Mucosa of rectum (tissue), 2 donors: Measurements from ENCODE around the gene ART4.

Experiments used
- H3K27ac ChIP-seq, 2 donors: one replicate each; pipeline ENCODE4 v1.7.0; 2013; ENCODE audit warnings: inconsistent platforms in 2 of 2, low read depth in 2 of 2, low read length in 2 of 2
- H3K27me3 ChIP-seq, 2 donors: one replicate each; pipeline ENCODE4 v1.7.0; 2013; ENCODE audit warnings: low read length in 2 of 2; ENCODE audit not compliant: control insufficient read depth in 2 of 2, insufficient read depth in 2 of 2
- H3K36me3 ChIP-seq, 2 donors: one replicate each; pipeline ENCODE4 v1.7.0; 2013; ENCODE audit warnings: low read length in 2 of 2; ENCODE audit not compliant: control insufficient read depth in 2 of 2, insufficient read depth in 2 of 2
- H3K4me1 ChIP-seq, 2 donors: one replicate each; pipeline ENCODE4 v1.7.0; 2013; ENCODE audit warnings: low read length in 2 of 2, mild to moderate bottlenecking in 1 of 2; ENCODE audit not compliant: control insufficient read depth in 2 of 2, insufficient read depth in 2 of 2
- H3K4me3 ChIP-seq, 2 donors: one replicate each; pipeline ENCODE4 v1.7.0; 2013; ENCODE audit warnings: low read length in 2 of 2
- H3K9ac ChIP-seq, 2 donors: one replicate each; pipeline ENCODE4 v1.7.0; 2013; ENCODE audit warnings: low read length in 2 of 2, low read depth in 1 of 2, mild to moderate bottlenecking in 1 of 2
- H3K9me3 ChIP-seq, 2 donors: one replicate each; pipeline ENCODE4 v1.7.0; 2013; ENCODE audit warnings: low read length in 2 of 2; ENCODE audit not compliant: control insufficient read depth in 2 of 2
- donor health status: healthy.
- donor health status: Normal muscosa, but diverticular disease.

Gene ART4

GRCh38 chr12:14843425-14843887, at the start of gene ART4:
ART4 (minus strand) TSS chr12:14843526; CDS start chr12:14843113, 413 bp downstream.
- Histone ChIP-seq H3K36me3 (no peaks in the 10 kb centered on the region), H3K9ac (no peak within 1 kb of the TSS), H3K27me3 (no peaks in the 10 kb centered on the region), H3K9me3 (no peaks in the 10 kb centered on the region), H3K4me1 (peaks cover 0 to 18% of the 10 kb centered on the region in 2 donors), H3K27ac (no peak within 1 kb of the TSS), H3K4me3 (no peak within 1 kb of the TSS)

- Histone ChIP-seq H3K9me3 (no peaks in the 10 kb centered on the region), H3K27me3 (no peaks in the 10 kb centered on the region), H3K4me3 (no peak overlapping the region), H3K4me1 (no peaks in the 10 kb centered on the region), H3K9ac (no peak overlapping the region), H3K36me3 (no peaks in the 10 kb centered on the region), H3K27ac (peak overlapping the region; percentile 2 to 61)
Measured at GRCh38 chr12:14892726-14893505, 49.6 kb upstream of the ART4 start.

- Histone ChIP-seq H3K36me3 (no peaks in the 10 kb centered on the region), H3K4me1 (peaks cover 0 to 3% of the 10 kb centered on the region in 2 donors), H3K27me3 (no peaks in the 10 kb centered on the region), H3K9me3 (no peaks in the 10 kb centered on the region), H3K4me3 (no peak overlapping the region), H3K27ac (no peak overlapping the region), H3K9ac (no peak overlapping the region)
Measured at GRCh38 chr12:14890701-14891100, 47.4 kb upstream of the ART4 start.

- peak overlapping the region in 1 of 2 donors; percentile 54 for H3K4me3 ChIP-seq
- H3K9ac ChIP-seq, result no peak overlapping the region
Measured at GRCh38 chr12:14886271-14886670, 42.9 kb upstream of the ART4 start.

GRCh38 chr12:14885718-14886221, 42.4 kb upstream of the ART4 start, which contains the start of gene MGP:
MGP (minus strand) TSS chr12:14885854; CDS start chr12:14885791, 63 bp downstream.
- H3K27ac ChIP-seq, result peak within 1 kb of the TSS; percentile 39 to 69
- H3K9ac ChIP-seq, result peak within 1 kb of the TSS in 1 of 2 donors; percentile 54
- peak within 1 kb of the TSS; percentile 35 to 55 for H3K4me3 ChIP-seq
- H3K27me3 ChIP-seq, result no peaks in the 10 kb centered on the region
- no peaks in the 10 kb centered on the region for H3K36me3 ChIP-seq
- no peaks in the 10 kb centered on the region for H3K9me3 ChIP-seq
- H3K4me1 ChIP-seq, result peaks cover 3 to 5% of the 10 kb centered on the region in 2 donors

More at GRCh38 chr12:14886271-14886670, 42.9 kb upstream of the ART4 start:
- Histone ChIP-seq H3K9me3 (no peaks in the 10 kb centered on the region), H3K27me3 (no peaks in the 10 kb centered on the region), H3K27ac (no peak overlapping the region), H3K4me1 (peaks cover 3 to 5% of the 10 kb centered on the region in 2 donors), H3K36me3 (no peaks in the 10 kb centered on the region)

- Histone ChIP-seq H3K4me1 (peaks cover 3 to 5% of the 10 kb centered on the region in 2 donors), H3K27ac (peak overlapping the region; percentile 29 to 69), H3K27me3 (no peaks in the 10 kb centered on the region), H3K9ac (peak overlapping the region in 1 of 2 donors; percentile 54), H3K9me3 (no peaks in the 10 kb centered on the region), H3K36me3 (no peaks in the 10 kb centered on the region), H3K4me3 (peak overlapping the region; percentile 35 to 55)
Measured at GRCh38 chr12:14884458-14884878, 41.1 kb upstream of the ART4 start.

GRCh38 chr12:14883686-14884085, 40.4 kb upstream of the ART4 start:
- peak overlapping the region in 1 of 2 donors; percentile 16 for H3K4me3 ChIP-seq
- H3K9me3 ChIP-seq, result no peaks in the 10 kb centered on the region
- H3K36me3 ChIP-seq, result no peaks in the 10 kb centered on the region
- H3K27me3 ChIP-seq, result no peaks in the 10 kb centered on the region
- peaks cover 3 to 5% of the 10 kb centered on the region in 2 donors for H3K4me1 ChIP-seq
- no peak overlapping the region for H3K9ac ChIP-seq
- no peak overlapping the region for H3K27ac ChIP-seq

GRCh38 chr12:14880890-14881453, 37.6 kb upstream of the ART4 start:
- Histone ChIP-seq H3K9ac (no peak overlapping the region), H3K27ac (no peak overlapping the region), H3K9me3 (no peaks in the 10 kb centered on the region), H3K27me3 (no peaks in the 10 kb centered on the region), H3K36me3 (no peaks in the 10 kb centered on the region), H3K4me3 (no peak overlapping the region), H3K4me1 (peaks cover 1 to 5% of the 10 kb centered on the region in 2 donors)

- peaks cover 0 to 3% of the 10 kb centered on the region in 2 donors for H3K4me1 ChIP-seq
- no peaks in the 10 kb centered on the region for H3K27me3 ChIP-seq
- H3K9ac ChIP-seq, result no peak overlapping the region
- no peaks in the 10 kb centered on the region for H3K36me3 ChIP-seq
- H3K27ac ChIP-seq, result no peak overlapping the region
- H3K4me3 ChIP-seq, result no peak overlapping the region
- H3K9me3 ChIP-seq, result no peaks in the 10 kb centered on the region
Measured at GRCh38 chr12:14879222-14879933, 36.1 kb upstream of the ART4 start.
